GM11168 (cell line): ENCODE data around the gene SLC19A3.

Experiments
- in situ Hi-C: fragments of 300-500 bp; cut with MboI; formaldehyde crosslinking; loops from one replicate; pipeline ENCODE4 v1.12.0; 2022; ENCODE audit warnings: low sequenced_read_pairs; ENCODE audit not compliant: unreplicated experiment

SLC19A3 gene

DNA sequence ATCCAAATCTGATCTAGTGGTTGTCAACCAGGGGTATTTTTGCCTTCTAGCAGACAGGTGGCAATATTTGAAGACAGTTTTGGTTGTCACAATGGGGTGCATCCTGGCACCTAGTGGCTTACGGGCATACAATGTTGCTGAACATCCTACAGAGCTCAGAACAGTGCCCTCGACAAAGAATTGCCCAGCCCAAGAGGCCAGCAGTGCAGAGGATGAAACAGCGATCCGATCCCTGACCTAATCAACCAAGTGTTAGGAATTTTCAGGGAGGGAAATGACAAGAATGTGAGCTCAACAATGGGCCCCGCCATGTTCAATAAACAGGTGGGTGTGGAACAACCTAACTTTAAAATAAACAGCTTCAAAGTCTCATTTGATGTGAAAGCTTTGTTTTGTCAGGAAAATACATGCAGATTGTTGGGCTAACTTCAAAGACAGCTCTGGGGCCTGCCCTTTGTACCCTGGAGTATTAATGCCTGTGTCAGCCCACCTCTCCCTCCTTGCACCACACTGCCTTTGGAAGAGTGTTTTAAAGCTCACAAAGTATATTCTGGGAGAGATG, 73.8 kb downstream of the SLC19A3 start:
- in situ Hi-C loops: no loop called here

DNA sequence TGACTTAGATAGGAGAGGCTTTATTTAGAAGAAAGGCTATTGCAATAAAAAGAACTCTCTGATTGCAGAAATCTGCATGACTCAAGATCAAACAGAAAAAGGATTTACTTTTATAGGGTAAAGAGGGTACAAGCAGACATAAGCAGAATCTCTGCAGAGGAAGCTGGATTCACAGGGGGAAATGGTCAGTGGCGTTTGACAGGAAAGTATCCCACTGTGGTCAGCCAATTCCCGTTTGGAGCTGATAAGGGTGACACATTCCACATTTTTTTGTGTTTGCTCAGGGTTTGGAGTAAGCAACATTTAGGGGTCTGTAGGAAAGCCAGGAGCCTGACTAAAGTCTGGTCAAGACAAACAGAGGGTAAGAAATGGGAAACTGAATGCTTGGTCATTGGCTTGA, 75.2 kb downstream of the SLC19A3 start:
- in situ Hi-C loops: no loop called here

DNA sequence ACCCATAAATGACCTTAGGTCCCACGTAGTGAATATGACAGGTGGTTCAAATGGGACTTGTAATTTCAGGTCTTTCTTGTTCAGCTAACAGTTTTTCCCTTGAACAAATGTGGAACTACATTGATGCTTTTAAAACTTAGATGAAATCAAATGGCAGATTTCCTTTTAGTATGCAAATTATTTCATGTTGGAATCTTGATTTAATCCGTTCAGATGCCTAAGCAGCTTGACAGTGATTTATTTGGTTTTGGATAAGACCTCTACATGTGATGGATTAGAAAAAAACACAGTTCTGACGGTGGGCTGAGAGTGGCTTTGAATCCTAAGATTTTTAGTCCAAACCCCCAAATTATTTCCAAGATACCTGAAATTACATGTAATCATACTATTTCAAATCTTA, 83.6 kb downstream of the SLC19A3 start:
- in situ Hi-C loops: no loop called here
